OCI-LY1 (cell line): ENCODE measurements around the gene ATP6V0A1.

Experiments used
- EZH2 ChIP-seq: fragments of 200-600 bp; sonication (generic), shearing (Covaris generic); IDR thresholded peaks from 2 replicates; pipeline ENCODE4 v1.8.0; 2017; ENCODE audit warnings: borderline replicate concordance, mixed run types, mild to moderate bottlenecking, antibody characterized with exemption, low read length, moderate library complexity, mixed read lengths
- TF ChIP-seq, protein P1 (sequence below): fragments of 200-600 bp; sonication (generic), shearing (Covaris generic); IDR thresholded peaks from 2 replicates; pipeline ENCODE4 v1.5.1; 2017; ENCODE audit warnings: mild to moderate bottlenecking, antibody characterized with exemption, low read length, moderate library complexity, mixed read lengths

- TF ChIP-seq, protein P1, sequence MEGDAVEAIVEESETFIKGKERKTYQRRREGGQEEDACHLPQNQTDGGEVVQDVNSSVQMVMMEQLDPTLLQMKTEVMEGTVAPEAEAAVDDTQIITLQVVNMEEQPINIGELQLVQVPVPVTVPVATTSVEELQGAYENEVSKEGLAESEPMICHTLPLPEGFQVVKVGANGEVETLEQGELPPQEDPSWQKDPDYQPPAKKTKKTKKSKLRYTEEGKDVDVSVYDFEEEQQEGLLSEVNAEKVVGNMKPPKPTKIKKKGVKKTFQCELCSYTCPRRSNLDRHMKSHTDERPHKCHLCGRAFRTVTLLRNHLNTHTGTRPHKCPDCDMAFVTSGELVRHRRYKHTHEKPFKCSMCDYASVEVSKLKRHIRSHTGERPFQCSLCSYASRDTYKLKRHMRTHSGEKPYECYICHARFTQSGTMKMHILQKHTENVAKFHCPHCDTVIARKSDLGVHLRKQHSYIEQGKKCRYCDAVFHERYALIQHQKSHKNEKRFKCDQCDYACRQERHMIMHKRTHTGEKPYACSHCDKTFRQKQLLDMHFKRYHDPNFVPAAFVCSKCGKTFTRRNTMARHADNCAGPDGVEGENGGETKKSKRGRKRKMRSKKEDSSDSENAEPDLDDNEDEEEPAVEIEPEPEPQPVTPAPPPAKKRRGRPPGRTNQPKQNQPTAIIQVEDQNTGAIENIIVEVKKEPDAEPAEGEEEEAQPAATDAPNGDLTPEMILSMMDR: peak; percentile 76
- TF ChIP-seq EZH2: no peak
These were observed 89.6 kb downstream of the ATP6V0A1 start for GRCh38 chr17:42548070-42548837.
